ENCODE data around the gene EFCAB8.

EFCAB8 gene, protein sequence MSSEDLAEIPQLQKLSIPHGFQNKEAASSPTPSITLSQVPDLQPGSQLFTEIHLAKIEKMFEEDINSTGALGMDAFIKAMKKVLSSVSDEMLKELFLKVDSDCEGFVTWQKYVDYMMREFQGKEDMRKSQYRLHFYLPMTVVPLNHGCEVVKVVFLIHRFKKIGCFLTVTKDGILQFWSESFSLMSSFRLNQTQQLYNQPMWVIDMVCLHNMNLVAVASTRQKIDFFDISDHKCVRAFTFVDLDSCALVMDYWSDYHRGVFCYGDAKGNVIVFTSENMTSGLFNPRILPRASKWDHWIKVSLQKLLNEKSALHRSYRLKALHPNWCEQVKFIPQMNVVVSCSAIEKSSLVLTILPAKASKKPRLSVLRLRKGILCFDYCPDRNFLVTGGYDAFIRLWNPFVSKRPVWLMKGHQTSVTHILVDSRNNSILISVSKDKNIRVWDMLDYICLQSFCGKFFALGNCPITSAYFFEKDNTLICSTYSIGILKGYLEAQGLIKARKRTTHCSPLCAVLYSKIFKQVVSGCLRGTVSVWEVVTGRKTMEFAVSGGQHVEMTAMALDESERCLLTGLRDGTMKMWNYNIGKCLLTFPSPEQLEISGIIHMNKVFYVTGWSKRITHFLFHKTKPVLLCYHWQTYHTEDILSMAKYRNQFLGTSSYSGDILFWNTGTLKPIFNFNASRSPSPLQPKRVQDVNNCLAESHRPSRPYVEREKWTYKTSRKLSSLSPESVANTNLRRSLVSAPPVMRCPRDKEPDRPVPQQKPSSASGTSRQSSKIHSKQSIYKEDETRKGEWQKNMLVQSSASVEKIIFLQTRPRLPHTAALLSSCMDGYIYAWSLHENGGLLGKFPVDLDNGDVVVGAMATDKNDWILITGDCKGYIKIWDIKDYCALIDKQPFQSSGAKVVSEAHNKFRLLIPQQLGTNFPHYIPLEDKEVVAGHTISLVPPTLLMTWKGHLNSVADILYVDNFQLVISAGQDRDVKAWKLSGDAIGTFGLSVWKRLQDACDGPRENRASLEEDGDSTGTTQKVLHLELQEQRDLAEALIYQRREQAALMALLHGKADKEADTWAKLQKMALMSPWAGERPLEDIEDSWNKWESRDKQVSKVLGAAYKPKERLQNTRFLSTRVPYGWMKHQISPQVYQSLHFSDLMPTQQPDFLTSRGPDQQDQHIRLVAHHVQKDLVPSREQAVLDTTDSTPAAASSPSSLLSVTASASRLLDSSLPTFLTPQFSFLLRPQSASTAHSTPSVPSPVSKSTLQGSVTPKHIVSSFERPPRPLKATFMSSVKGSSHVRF

DNA sequence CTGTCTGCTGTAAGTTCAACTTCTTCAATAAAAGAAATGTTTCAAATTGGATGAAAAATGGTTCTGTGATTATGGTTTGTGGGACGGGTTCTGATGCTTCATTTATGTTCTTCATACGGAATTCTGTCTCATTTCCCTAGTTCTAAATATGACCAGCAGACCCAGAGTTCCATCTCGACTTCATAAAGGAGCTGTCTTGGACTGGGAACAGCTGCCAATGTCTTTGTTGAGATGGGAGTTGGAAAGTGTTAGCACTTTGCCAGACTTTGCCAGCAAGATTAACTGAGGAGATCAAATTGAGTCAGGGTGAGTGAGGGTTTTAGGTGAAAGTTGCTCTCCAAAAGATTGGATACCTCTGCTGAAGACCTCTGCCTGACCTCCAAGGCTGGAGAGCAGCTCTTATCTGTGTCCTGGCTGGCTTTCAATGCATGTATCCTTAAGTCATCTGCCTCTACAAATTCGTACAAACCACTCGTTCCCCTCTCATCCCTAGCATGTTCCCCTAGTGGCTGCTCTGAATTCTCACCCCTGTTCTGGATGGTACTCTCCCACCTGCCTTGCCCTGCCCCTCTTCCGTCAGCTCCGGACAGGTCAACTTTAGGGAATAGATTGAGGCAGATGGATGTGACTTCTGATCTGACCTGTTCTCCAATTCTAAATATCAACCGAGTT is at the start of gene EFCAB8:
Gene EFCAB8 (plus strand): TSS at position 223 of the 672 bp plus-strand sequence. CDS start 4,870 bp downstream, outside the sequence.
- Histone ChIP-seq H3K36me3 (ENCODE audit: insufficient read depth, low read length) (peaks cover 6% of the 10 kb centered on the region), H3K4me3 (ENCODE audit: low read depth in 1 of 2, low read length in 2 of 2) (no peak within 1 kb of the TSS), H3K27me3 (ENCODE audit: control insufficient read depth in 1 of 2, insufficient read depth in 2 of 2, low read length in 2 of 2) (no peaks in the 10 kb centered on the region), H3K27ac (ENCODE audit: low read depth, low read length) (no peak within 1 kb of the TSS), H3K4me1 (ENCODE audit: insufficient read depth, low read length) (peaks cover 6% of the 10 kb centered on the region), H3K9ac (ENCODE audit: low read length) (no peak within 1 kb of the TSS), H3K9me3 (ENCODE audit: low read length) (no peaks in the 10 kb centered on the region)

GRCh38 chr20:32809907-32810306 is 48.8 kb upstream of the EFCAB8 start:
- H3K27ac ChIP-seq (ENCODE audit: low read depth, low read length) = no peak overlapping the region
- H3K4me1 ChIP-seq (ENCODE audit: insufficient read depth, low read length) = no peaks in the 10 kb centered on the region
- H3K36me3 ChIP-seq (ENCODE audit: insufficient read depth, low read length) = no peaks in the 10 kb centered on the region
- no peak overlapping the region for H3K9ac ChIP-seq (ENCODE audit: low read length)
- no peaks in the 10 kb centered on the region for H3K9me3 ChIP-seq (ENCODE audit: low read length)
- H3K27me3 ChIP-seq (ENCODE audit: control insufficient read depth in 1 of 2, insufficient read depth in 2 of 2, low read length in 2 of 2) = no peaks in the 10 kb centered on the region
- H3K4me3 ChIP-seq (ENCODE audit: low read depth in 1 of 2, low read length in 2 of 2) = no peak overlapping the region

- H3K9ac ChIP-seq (ENCODE audit: low read length) = no peak overlapping the region
- H3K4me1 ChIP-seq (ENCODE audit: insufficient read depth, low read length) = no peaks in the 10 kb centered on the region
- no peak overlapping the region for H3K4me3 ChIP-seq (ENCODE audit: low read depth in 1 of 2, low read length in 2 of 2)
- no peaks in the 10 kb centered on the region for H3K36me3 ChIP-seq (ENCODE audit: insufficient read depth, low read length)
- no peak overlapping the region for H3K27ac ChIP-seq (ENCODE audit: low read depth, low read length)
- H3K9me3 ChIP-seq (ENCODE audit: low read length) = no peaks in the 10 kb centered on the region
- no peaks in the 10 kb centered on the region for H3K27me3 ChIP-seq (ENCODE audit: control insufficient read depth in 1 of 2, insufficient read depth in 2 of 2, low read length in 2 of 2)
These were observed 47.8 kb upstream of the EFCAB8 start for GRCh38 chr20:32810941-32811340.

- Histone ChIP-seq H3K9me3 (ENCODE audit: low read length) (no peaks in the 10 kb centered on the region), H3K4me3 (ENCODE audit: low read depth in 1 of 2, low read length in 2 of 2) (no peak overlapping the region), H3K36me3 (ENCODE audit: insufficient read depth, low read length) (no peaks in the 10 kb centered on the region), H3K9ac (ENCODE audit: low read length) (no peak overlapping the region), H3K4me1 (ENCODE audit: insufficient read depth, low read length) (no peaks in the 10 kb centered on the region), H3K27me3 (ENCODE audit: control insufficient read depth in 1 of 2, insufficient read depth in 2 of 2, low read length in 2 of 2) (no peaks in the 10 kb centered on the region), H3K27ac (ENCODE audit: low read depth, low read length) (no peak overlapping the region)
These were observed 46.8 kb upstream of the EFCAB8 start for GRCh38 chr20:32811886-32812285.

GRCh38 chr20:32819992-32820697 is 38.6 kb upstream of the EFCAB8 start:
- no peaks in the 10 kb centered on the region for H3K36me3 ChIP-seq (ENCODE audit: insufficient read depth, low read length)
- peak overlapping the region; percentile 95 for H3K27ac ChIP-seq (ENCODE audit: low read depth, low read length)
- H3K27me3 ChIP-seq (ENCODE audit: control insufficient read depth in 1 of 2, insufficient read depth in 2 of 2, low read length in 2 of 2) = no peaks in the 10 kb centered on the region
- peak overlapping the region; percentile 79 for H3K9ac ChIP-seq (ENCODE audit: low read length)
- peak overlapping the region; percentile 94 for H3K4me3 ChIP-seq (ENCODE audit: low read depth in 1 of 2, low read length in 2 of 2)
- H3K4me1 ChIP-seq (ENCODE audit: insufficient read depth, low read length) = peaks cover 36% of the 10 kb centered on the region
- no peaks in the 10 kb centered on the region for H3K9me3 ChIP-seq (ENCODE audit: low read length)

DNA sequence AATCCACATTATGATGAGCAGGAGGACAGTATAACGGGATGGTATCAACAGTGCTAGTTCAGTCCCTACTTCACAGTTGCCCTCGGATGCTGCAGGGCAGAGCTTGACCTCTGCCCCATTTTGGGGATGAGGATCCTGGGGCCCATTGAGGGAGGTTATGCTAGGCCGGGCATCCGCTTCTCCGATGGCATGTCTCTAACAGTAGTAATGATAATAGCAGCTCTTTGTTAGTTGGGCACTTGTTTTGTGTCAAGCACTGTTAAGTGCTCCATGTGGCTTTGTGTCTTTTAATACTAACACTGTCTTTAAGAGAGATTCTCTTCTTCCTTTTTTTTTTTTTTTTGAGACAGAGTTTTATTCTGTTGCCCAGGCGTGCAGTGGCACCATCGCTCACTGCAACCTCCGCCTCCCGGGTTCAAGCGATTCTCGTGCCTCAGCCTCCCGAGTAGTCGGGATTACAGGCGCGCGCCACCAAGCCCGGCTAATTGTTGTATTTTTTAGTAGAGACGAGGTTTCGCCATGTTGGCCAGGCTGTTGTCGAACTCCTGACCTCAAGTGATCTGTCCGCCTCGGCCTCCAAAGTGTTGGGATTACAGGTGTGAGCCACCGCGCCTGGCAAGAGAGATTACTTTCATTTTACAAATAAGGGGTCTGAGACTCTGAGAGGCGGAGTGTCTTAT is 37.9 kb upstream of the EFCAB8 start:
- Histone ChIP-seq H3K4me3 (ENCODE audit: low read depth in 1 of 2, low read length in 2 of 2) (peak overlapping the region; percentile 94), H3K27ac (ENCODE audit: low read depth, low read length) (peak overlapping the region; percentile 95), H3K4me1 (ENCODE audit: insufficient read depth, low read length) (peaks cover 37% of the 10 kb centered on the region), H3K27me3 (ENCODE audit: control insufficient read depth in 1 of 2, insufficient read depth in 2 of 2, low read length in 2 of 2) (no peaks in the 10 kb centered on the region), H3K36me3 (ENCODE audit: insufficient read depth, low read length) (no peaks in the 10 kb centered on the region), H3K9me3 (ENCODE audit: low read length) (no peaks in the 10 kb centered on the region), H3K9ac (ENCODE audit: low read length) (peak overlapping the region; percentile 79)

- no peaks in the 10 kb centered on the region for H3K27me3 ChIP-seq (ENCODE audit: control insufficient read depth in 1 of 2, insufficient read depth in 2 of 2, low read length in 2 of 2)
These were observed 36.5 kb upstream of the EFCAB8 start for GRCh38 chr20:32822225-32822624.

GRCh38 chr20:32823078-32823477 is 35.6 kb upstream of the EFCAB8 start:
- Histone ChIP-seq H3K4me1 (ENCODE audit: insufficient read depth, low read length) (peaks cover 40% of the 10 kb centered on the region), H3K36me3 (ENCODE audit: insufficient read depth, low read length) (peaks cover 12% of the 10 kb centered on the region), H3K9me3 (ENCODE audit: low read length) (no peaks in the 10 kb centered on the region), H3K27me3 (ENCODE audit: control insufficient read depth in 1 of 2, insufficient read depth in 2 of 2, low read length in 2 of 2) (no peaks in the 10 kb centered on the region), H3K9ac (ENCODE audit: low read length) (no peak overlapping the region), H3K27ac (ENCODE audit: low read depth, low read length) (no peak overlapping the region), H3K4me3 (ENCODE audit: low read depth in 1 of 2, low read length in 2 of 2) (no peak overlapping the region)

More at GRCh38 chr20:32822225-32822624, 36.5 kb upstream of the EFCAB8 start:
- peaks cover 37% of the 10 kb centered on the region for H3K4me1 ChIP-seq (ENCODE audit: insufficient read depth, low read length)
- H3K36me3 ChIP-seq (ENCODE audit: insufficient read depth, low read length) = peaks cover 7% of the 10 kb centered on the region
- no peak overlapping the region for H3K4me3 ChIP-seq (ENCODE audit: low read depth in 1 of 2, low read length in 2 of 2)
- no peak overlapping the region for H3K27ac ChIP-seq (ENCODE audit: low read depth, low read length)
- no peak overlapping the region for H3K9ac ChIP-seq (ENCODE audit: low read length)
- no peaks in the 10 kb centered on the region for H3K9me3 ChIP-seq (ENCODE audit: low read length)

DNA sequence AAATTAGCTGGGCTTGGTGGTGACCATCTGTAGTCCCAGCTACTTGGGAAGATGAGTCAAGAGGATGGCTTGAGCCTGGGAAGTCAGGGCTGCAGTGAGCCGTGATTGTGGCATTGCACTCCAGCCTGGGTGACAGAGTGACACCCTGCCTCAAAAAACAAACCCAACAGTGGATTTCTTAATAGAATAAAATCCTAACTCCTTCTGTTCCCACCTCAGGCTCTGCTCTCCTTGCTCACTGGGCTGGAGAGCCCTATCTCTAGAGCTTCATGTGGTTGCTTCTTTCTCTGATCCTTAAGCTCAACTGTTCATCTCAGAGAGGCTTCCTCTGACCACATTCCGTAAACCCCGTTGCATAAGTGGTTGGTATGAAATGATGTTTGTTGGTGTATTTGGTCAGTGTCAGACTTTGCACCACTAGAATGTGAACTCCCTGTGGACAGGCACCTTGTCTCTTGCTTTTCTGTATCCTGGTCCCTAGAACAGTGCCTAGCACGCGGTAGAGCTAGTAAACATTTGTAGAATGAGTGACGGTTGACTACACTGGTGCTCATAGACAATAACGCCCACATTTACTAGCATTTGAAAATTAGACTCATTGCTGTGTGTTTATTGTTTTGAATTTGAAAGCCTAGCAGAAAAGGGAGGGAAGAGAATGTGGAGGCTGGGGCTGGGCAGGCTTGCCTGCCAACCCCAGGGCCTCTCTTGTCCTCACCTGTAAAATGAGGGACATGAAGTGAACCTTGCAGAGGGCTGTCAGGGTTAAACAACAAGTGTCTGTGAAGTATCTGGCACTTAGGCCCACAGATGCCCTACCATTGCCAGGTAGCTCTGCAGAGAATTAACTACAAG is 34.8 kb upstream of the EFCAB8 start:
- H3K4me1 ChIP-seq (ENCODE audit: insufficient read depth, low read length) = peaks cover 45% of the 10 kb centered on the region
- no peak overlapping the region for H3K4me3 ChIP-seq (ENCODE audit: low read depth in 1 of 2, low read length in 2 of 2)
- H3K36me3 ChIP-seq (ENCODE audit: insufficient read depth, low read length) = peaks cover 18% of the 10 kb centered on the region
- H3K27me3 ChIP-seq (ENCODE audit: control insufficient read depth in 1 of 2, insufficient read depth in 2 of 2, low read length in 2 of 2) = no peaks in the 10 kb centered on the region
- H3K9ac ChIP-seq (ENCODE audit: low read length) = no peak overlapping the region
- no peak overlapping the region for H3K27ac ChIP-seq (ENCODE audit: low read depth, low read length)
- no peaks in the 10 kb centered on the region for H3K9me3 ChIP-seq (ENCODE audit: low read length)

Data from muscle layer of colon (tissue), 2 donors.